Amniotic stem cell (primary cell): ENCODE results near the gene RASD1.
"Not testable (repeated sequence)": the region's sequence is repeated elsewhere in the genome, so short reads cannot be mapped to it uniquely, and the experiment has no call there.

ENCODE experiments used
- DNase-seq: peaks from one replicate; lab custom pipeline; 2025; lab: John Stamatoyannopoulos, UW

The RASD1 gene

GRCh38 chr17:17497065-17497844 lies 1.1 kb upstream of the RASD1 start:
- no peak for DNase-seq

GRCh38 chr17:17495536-17496188 lies 533 bp downstream of the RASD1 start:
- DNase-seq, result no peak

GRCh38 chr17:17494870-17495535 lies 1.2 kb downstream of the RASD1 start:
- no peak for DNase-seq

- no peak for DNase-seq
Observed at GRCh38 chr17:17494499-17494869, 1.7 kb downstream of the RASD1 start.

GRCh38 chr17:17493986-17494466 lies 2.2 kb downstream of the RASD1 start:
- DNase-seq, result no peak

GRCh38 chr17:17493249-17493985 lies 2.8 kb downstream of the RASD1 start:
- no peak for DNase-seq

GRCh38 chr17:17492571-17492970 lies 3.6 kb downstream of the RASD1 start:
- no peak for DNase-seq

GRCh38 chr17:17492085-17492484 lies 4.1 kb downstream of the RASD1 start:
- DNase-seq, result no peak

- no peak for DNase-seq
Observed at GRCh38 chr17:17491546-17491988, 4.6 kb downstream of the RASD1 start.

- DNase-seq, result no peak
Observed at GRCh38 chr17:17491031-17491471, 5.1 kb downstream of the RASD1 start.

GRCh38 chr17:17487998-17488397 lies 8.2 kb downstream of the RASD1 start:
- DNase-seq, result no peak

GRCh38 chr17:17486416-17486815 lies 9.8 kb downstream of the RASD1 start:
- DNase-seq, result not testable (repeated sequence)

GRCh38 chr17:17485420-17485819 lies 10.8 kb downstream of the RASD1 start:
- no peak for DNase-seq

GRCh38 chr17:17484451-17484899 lies 11.7 kb downstream of the RASD1 start:
- no peak for DNase-seq

GRCh38 chr17:17481860-17482259 lies 14.3 kb downstream of the RASD1 start:
- DNase-seq, result no peak

GRCh38 chr17:17480593-17481148 lies 15.5 kb downstream of the RASD1 start:
- DNase-seq, result no peak

GRCh38 chr17:17479209-17479608 lies 17.0 kb downstream of the RASD1 start:
- no peak for DNase-seq

- peak; percentile 62 for DNase-seq
Observed at GRCh38 chr17:17476865-17477467, 19.2 kb downstream of the RASD1 start, which contains the start of gene MED9. TSS of gene MED9 (plus strand) at chr17:17477000. CDS start at chr17:17477042, 42 bp downstream.

GRCh38 chr17:17474341-17474740 lies 21.9 kb downstream of the RASD1 start:
- no peak for DNase-seq

- no peak for DNase-seq
Observed at GRCh38 chr17:17472333-17472920, 23.8 kb downstream of the RASD1 start.

GRCh38 chr17:17469996-17470395 lies 26.2 kb downstream of the RASD1 start:
- no peak for DNase-seq
